NCI-H1105 treated with DMSO at 0.1 percent for 48 hours (cell line): ENCODE measurements around the gene LHFPL2.
"Not testable (repeated sequence)": the region's sequence is repeated elsewhere in the genome, so short reads cannot be mapped to it uniquely, and the experiment has no call there.

Experiments
- DNase-seq: peaks from one replicate; lab custom pipeline; 2025; lab: John Stamatoyannopoulos, UW

The LHFPL2 gene

DNA sequence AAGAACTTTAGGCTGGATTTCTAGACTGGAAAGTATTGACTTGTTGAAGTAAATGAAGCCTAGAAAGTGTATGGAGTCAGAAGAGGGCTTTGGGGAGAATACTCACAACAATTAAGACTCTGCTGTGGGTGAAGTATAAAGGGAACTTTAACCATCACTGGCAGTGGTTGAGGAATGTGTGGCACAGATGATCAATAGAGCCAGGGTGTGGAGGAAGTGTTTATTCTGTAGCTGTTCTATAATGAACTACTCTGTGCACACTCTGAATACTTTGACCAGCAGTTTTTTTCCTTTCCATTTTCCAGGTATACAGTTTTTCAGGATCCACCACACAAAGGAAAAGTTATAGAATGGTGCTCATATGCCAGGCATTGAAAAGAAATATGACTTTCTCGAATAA, 181.4 kb downstream of the LHFPL2 start:
- no peak for DNase-seq

DNA sequence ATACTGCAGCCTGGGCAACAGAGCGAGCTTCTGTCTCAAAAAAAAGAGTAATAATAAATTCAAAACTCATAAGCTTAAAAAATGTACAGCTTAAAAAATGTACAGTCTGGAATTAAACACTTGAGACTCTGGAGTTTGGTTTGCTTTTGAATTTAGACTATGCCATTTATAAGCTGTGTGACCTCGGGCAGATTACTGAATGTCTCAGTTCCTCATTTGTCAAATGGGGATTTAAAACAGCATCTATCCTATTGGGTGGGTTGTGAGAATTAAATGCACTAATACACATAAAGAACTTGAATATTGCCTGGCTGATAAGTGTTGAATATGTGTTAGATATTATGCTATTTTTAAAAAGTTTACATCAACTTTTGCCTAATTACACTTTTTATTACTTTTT, 189.7 kb downstream of the LHFPL2 start:
- DNase-seq, result no peak

DNA sequence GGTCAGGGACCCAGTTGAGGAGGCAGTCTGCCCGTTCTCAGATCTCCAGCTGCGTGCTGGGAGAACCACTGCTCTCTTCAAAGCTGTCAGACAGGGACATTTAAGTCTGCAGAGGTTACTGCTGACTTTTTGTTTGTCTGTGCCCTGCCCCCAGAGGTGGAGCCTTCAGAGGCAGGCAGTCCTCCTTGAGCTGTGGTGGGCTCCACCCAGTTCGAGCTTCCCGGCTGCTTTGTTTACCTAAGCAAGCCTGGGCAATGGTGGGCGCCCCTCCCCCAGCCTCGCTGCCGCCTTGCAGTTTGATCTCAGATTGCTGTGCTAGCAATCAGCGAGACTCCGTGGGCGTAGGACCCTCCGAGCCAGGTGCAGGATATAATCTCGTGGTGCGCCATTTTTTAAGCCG, 191.1 kb downstream of the LHFPL2 start:
- not testable (repeated sequence) for DNase-seq

DNA sequence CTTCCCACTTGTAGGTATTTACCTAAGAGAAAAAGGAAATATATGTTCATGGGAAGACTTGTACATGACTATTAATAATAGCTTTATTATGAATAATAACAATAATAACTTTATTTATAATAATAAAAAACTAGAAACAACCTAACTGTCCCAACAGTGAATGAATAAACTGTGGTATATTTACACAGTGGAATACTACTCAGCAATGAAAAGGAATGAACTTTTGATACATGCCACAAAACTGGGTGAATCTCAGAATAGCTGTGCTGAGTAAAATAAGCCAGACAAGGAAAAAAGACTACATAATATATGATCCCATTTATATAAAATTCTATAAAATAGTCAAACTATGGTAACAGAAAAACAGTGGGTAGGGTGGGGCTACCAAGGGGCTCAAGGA, 199.5 kb downstream of the LHFPL2 start:
- no peak for DNase-seq

DNA sequence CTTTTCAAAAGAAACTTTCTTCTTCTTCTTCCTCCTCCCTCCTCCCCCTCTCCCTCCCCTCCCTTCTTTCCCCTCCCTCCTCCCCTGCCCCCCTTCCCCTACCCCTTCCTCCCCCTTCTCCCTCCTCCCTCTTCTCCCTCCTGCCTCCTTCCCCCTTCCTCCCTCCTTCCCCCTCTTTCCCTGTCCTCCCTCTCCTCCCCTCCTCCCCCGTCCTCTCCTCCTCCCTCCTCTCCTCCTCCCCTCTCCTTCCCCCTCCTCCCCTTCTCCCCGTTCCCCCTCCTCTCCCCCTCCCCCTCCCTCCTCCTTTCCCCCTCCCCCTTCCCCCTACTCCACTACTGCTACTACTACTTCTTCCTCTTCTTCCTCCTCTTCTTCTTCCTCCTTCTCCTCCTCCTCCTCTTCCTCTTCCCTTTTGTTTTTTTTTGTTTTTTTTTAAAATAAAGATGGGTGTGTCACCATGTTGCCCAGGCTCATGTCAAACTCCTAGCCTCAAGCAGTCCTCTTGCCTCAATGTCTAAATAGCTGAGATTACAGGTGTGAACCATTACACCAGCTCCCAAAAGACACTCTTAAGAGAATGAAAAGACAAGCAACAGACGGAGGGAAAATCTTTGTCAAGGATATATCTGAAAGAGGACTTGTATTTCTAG, 200.7 kb downstream of the LHFPL2 start:
- no peak for DNase-seq
